Measurements from ENCODE around the gene HIF1A.
A peak's percentile ranks its signal among the peaks of the same experiment; 100 is the strongest.
"Not testable (repeated sequence)": the region's sequence is repeated elsewhere in the genome, so short reads cannot be mapped to it uniquely, and the experiment has no call there.

Gene HIF1A

GRCh38 chr14:61710853-61711817 is 15.8 kb downstream of the HIF1A start:
- DNase-seq = no peak

GRCh38 chr14:61712137-61712536 is 16.8 kb downstream of the HIF1A start:
- DNase-seq = no peak

- no peak for DNase-seq
Measured at GRCh38 chr14:61713724-61714437, 18.6 kb downstream of the HIF1A start.

GRCh38 chr14:61716956-61717355 is 21.6 kb downstream of the HIF1A start:
- DNase-seq = no peak

GRCh38 chr14:61718039-61718438 is 22.7 kb downstream of the HIF1A start:
- no peak for DNase-seq

- no peak for DNase-seq
Measured at GRCh38 chr14:61719344-61720293, 24.3 kb downstream of the HIF1A start.

GRCh38 chr14:61720294-61720661 is 25.0 kb downstream of the HIF1A start:
- DNase-seq = no peak

- DNase-seq = no peak
Measured at GRCh38 chr14:61720741-61721140, 25.4 kb downstream of the HIF1A start.

- DNase-seq = no peak
Measured at GRCh38 chr14:61724133-61724532, 28.8 kb downstream of the HIF1A start.

GRCh38 chr14:61726778-61727658 is 31.7 kb downstream of the HIF1A start:
- no peak for DNase-seq

- DNase-seq = peak; percentile 45
Measured at GRCh38 chr14:61730756-61731373, 35.6 kb downstream of the HIF1A start.

- no peak for DNase-seq
Measured at GRCh38 chr14:61733972-61734371, 38.7 kb downstream of the HIF1A start.

- DNase-seq = no peak
Measured at GRCh38 chr14:61736751-61737150, 41.4 kb downstream of the HIF1A start.

- no peak for DNase-seq
Measured at GRCh38 chr14:61737915-61738314, 42.6 kb downstream of the HIF1A start.

GRCh38 chr14:61739133-61739532 is 43.8 kb downstream of the HIF1A start:
- no peak for DNase-seq

GRCh38 chr14:61742371-61742770 is 47.1 kb downstream of the HIF1A start:
- DNase-seq = no peak

- DNase-seq = no peak
Measured at GRCh38 chr14:61744238-61744637, 48.9 kb downstream of the HIF1A start.

GRCh38 chr14:61746346-61746745 is 51.0 kb downstream of the HIF1A start:
- not testable (repeated sequence) for DNase-seq

- no peak for DNase-seq
Measured at GRCh38 chr14:61746881-61747280, 51.6 kb downstream of the HIF1A start.

GRCh38 chr14:61747342-61747741 is 52.0 kb downstream of the HIF1A start:
- no peak for DNase-seq

GRCh38 chr14:61749264-61749663 is 54.0 kb downstream of the HIF1A start:
- no peak for DNase-seq
